ENCODE data around the gene DIAPH3. TPM values are rescaled to one million over a fixed set of nuclear protein-coding genes. Genes with fewer than 3 reads are reported as not detected.

The DIAPH3 gene
- total RNA-seq, 1 experiment from 2014 or later: 33.9 TPM

GRCh38 chr13:59666504-59666903, 497.2 kb downstream of the DIAPH3 start:
- Histone ChIP-seq H3K27me3 (replicated peaks) (no peaks in the 10 kb centered on the region), H3K4me3 (no peak overlapping the region), H3K4me1 (replicated peaks) (no peaks in the 10 kb centered on the region), H3K9me3 (replicated peaks) (no peaks in the 10 kb centered on the region), H3K27ac (no peak overlapping the region), H3K36me3 (peaks cover 8% of the 10 kb centered on the region)
- DNase-seq (ENCODE audit: low read depth in 1 of 2, low spot score in 2 of 2): no peak

DNA sequence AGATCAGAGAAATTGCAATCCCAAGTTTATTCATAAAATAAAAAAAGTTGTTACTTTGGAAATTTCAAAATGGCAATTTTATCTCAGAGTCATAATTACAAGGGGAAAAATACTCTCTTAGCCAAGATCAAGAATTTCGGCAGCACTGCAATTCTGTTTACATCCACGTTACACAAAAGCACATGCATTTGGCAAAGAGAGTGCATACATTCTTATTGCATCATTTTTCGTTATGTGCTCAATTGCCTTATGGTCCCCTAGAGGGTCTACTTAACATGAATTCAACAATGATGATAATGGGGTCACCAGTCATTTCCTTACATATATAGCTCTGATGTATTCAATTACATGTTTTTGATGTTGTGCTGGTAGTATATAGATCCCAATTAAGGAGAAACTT, 498.0 kb downstream of the DIAPH3 start:
- Histone ChIP-seq H3K4me1 (replicated peaks) (no peaks in the 10 kb centered on the region), H3K36me3 (peaks cover 8% of the 10 kb centered on the region), H3K27me3 (replicated peaks) (no peaks in the 10 kb centered on the region), H3K4me3 (no peak overlapping the region), H3K9me3 (replicated peaks) (no peaks in the 10 kb centered on the region), H3K27ac (no peak overlapping the region)
- no peak for DNase-seq (ENCODE audit: low read depth in 1 of 2, low spot score in 2 of 2)

DNA sequence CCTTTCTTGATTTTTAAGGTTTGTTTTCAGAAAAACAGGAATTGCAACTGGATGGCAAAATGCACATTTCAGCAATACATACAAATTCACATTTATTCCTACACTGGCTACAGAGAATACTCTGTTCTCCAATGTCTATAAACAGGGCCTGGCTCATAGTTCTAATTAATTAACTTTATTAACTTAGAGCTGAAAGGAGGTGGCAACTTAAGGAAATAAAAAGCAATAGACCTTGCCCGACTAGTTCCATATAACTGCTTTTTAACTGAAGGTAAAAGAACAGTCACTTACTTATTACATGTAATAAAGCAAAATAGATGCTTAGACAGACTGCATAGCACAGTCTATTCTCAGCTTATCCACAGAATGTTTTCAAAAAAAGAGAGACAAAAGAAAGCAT, 498.5 kb downstream of the DIAPH3 start:
- H3K4me3 ChIP-seq: no peak overlapping the region
- DNase-seq (ENCODE audit: low read depth in 1 of 2, low spot score in 2 of 2): no peak
- peaks cover 8% of the 10 kb centered on the region for H3K36me3 ChIP-seq
- H3K27ac ChIP-seq: no peak overlapping the region
- no peaks in the 10 kb centered on the region for H3K27me3 ChIP-seq (replicated peaks)
- H3K9me3 ChIP-seq (replicated peaks): no peaks in the 10 kb centered on the region
- H3K4me1 ChIP-seq (replicated peaks): no peaks in the 10 kb centered on the region

- no peak overlapping the region for H3K27ac ChIP-seq
- peaks cover 8% of the 10 kb centered on the region for H3K36me3 ChIP-seq
- H3K27me3 ChIP-seq (replicated peaks): no peaks in the 10 kb centered on the region
- DNase-seq (ENCODE audit: low read depth in 1 of 2, low spot score in 2 of 2): no peak
- H3K9me3 ChIP-seq (replicated peaks): no peaks in the 10 kb centered on the region
- no peaks in the 10 kb centered on the region for H3K4me1 ChIP-seq (replicated peaks)
- H3K4me3 ChIP-seq: no peak overlapping the region
Observed at GRCh38 chr13:59664586-59664985, 499.1 kb downstream of the DIAPH3 start.

- no peaks in the 10 kb centered on the region for H3K27me3 ChIP-seq (replicated peaks)
- H3K9me3 ChIP-seq (replicated peaks): no peaks in the 10 kb centered on the region
- H3K4me1 ChIP-seq (replicated peaks): no peaks in the 10 kb centered on the region
- H3K4me3 ChIP-seq: no peak overlapping the region
- DNase-seq (ENCODE audit: low read depth in 1 of 2, low spot score in 2 of 2): no peak
- peaks cover 8% of the 10 kb centered on the region for H3K36me3 ChIP-seq
- H3K27ac ChIP-seq: no peak overlapping the region
Observed at GRCh38 chr13:59663707-59664106, 500.0 kb downstream of the DIAPH3 start.

DNA sequence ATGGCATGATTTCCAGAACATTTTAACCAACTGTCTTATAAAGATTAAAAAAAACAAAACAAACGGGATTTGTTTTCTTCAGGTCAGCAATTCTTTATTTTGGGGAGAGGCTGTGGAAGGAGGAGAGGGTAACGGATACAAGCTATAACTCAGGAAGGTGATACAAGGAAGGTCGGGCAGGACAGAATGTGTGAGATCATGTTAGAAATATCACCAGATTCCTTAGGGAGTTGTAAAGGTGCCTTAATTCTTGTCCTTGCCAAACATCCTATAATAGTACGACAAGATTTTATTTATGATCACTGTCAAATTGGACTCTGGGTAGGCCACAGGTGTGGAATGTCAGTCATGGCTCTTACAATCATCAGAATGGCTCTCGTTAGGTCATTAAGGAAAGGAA, 503.1 kb downstream of the DIAPH3 start:
- no peak for DNase-seq (ENCODE audit: low read depth in 1 of 2, low spot score in 2 of 2)
- H3K4me1 ChIP-seq (replicated peaks): no peaks in the 10 kb centered on the region
- no peaks in the 10 kb centered on the region for H3K9me3 ChIP-seq (replicated peaks)
- H3K27me3 ChIP-seq (replicated peaks): no peaks in the 10 kb centered on the region
- peaks cover 5% of the 10 kb centered on the region; the same call in 1 of the 2 replicates for H3K36me3 ChIP-seq
- no peak overlapping the region for H3K27ac ChIP-seq
- H3K4me3 ChIP-seq: no peak overlapping the region

GRCh38 chr13:59659981-59660380, 503.7 kb downstream of the DIAPH3 start:
- Histone ChIP-seq H3K27ac (no peak overlapping the region), H3K9me3 (replicated peaks) (no peaks in the 10 kb centered on the region), H3K4me1 (replicated peaks) (no peaks in the 10 kb centered on the region), H3K4me3 (no peak overlapping the region), H3K36me3 (peaks cover 3% of the 10 kb centered on the region; the same call in 1 of the 2 replicates), H3K27me3 (replicated peaks) (no peaks in the 10 kb centered on the region)
- DNase-seq (ENCODE audit: low read depth in 1 of 2, low spot score in 2 of 2): no peak

GRCh38 chr13:59658738-59659330, 504.9 kb downstream of the DIAPH3 start:
- Histone ChIP-seq H3K36me3 (no peaks in the 10 kb centered on the region), H3K27me3 (replicated peaks) (no peaks in the 10 kb centered on the region), H3K4me3 (no peak overlapping the region)

DNA sequence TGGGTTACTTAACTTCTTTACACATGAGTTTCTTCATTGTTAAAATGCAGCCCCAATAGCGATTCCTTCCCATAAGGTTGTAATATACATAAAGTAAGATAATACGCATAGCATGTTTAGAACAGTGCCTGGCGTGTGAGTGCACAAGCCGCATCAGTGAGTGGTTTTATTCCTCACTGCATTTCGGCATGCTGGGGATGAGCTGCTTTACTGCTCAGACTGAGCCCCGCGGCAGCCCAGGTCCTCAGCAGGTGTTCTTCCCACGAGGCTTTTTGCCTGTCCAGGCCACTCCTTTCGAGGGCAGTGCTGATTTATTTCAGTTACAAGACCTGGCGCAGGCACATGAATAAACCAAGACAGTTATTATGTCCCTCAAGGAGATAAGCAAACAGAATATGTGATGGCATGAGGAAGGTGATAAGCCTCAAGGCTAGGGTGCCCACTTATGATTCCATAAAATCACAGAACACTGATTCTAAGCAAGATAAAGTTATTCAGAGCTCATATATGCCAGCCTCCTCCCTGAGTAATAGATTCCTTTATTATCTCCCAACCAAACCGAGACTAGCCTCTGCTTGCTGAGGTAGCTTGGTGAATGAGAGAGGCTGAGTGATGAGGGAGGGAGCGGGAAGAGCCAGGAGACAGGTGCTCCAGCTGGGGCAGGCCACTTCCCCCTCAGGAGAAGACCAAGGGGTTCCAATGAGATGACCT, 505.5 kb downstream of the DIAPH3 start:
- Histone ChIP-seq H3K27me3 (replicated peaks) (no peaks in the 10 kb centered on the region), H3K27ac (no peak overlapping the region), H3K9me3 (replicated peaks) (no peaks in the 10 kb centered on the region), H3K4me1 (replicated peaks) (no peaks in the 10 kb centered on the region), H3K4me3 (no peak overlapping the region), H3K36me3 (no peaks in the 10 kb centered on the region)
- DNase-seq (ENCODE audit: low read depth in 1 of 2, low spot score in 2 of 2): no peak

More at GRCh38 chr13:59658738-59659330, 504.9 kb downstream of the DIAPH3 start:
- no peak for DNase-seq (ENCODE audit: low read depth in 1 of 2, low spot score in 2 of 2)
- Histone ChIP-seq H3K4me1 (replicated peaks) (no peaks in the 10 kb centered on the region), H3K9me3 (replicated peaks) (no peaks in the 10 kb centered on the region), H3K27ac (no peak overlapping the region)

GRCh38 chr13:59653916-59654315, 509.8 kb downstream of the DIAPH3 start:
- H3K27me3 ChIP-seq (replicated peaks): no peaks in the 10 kb centered on the region
- DNase-seq (ENCODE audit: low read depth in 1 of 2, low spot score in 2 of 2): no peak

GRCh38 chr13:59651479-59651878, 512.2 kb downstream of the DIAPH3 start:
- no peaks in the 10 kb centered on the region for H3K4me1 ChIP-seq (replicated peaks)
- H3K27me3 ChIP-seq (replicated peaks): no peaks in the 10 kb centered on the region
- H3K4me3 ChIP-seq: no peak overlapping the region
- DNase-seq (ENCODE audit: low read depth in 1 of 2, low spot score in 2 of 2): no peak
- H3K36me3 ChIP-seq: no peaks in the 10 kb centered on the region
- H3K9me3 ChIP-seq (replicated peaks): no peaks in the 10 kb centered on the region
- H3K27ac ChIP-seq: no peak overlapping the region

More at GRCh38 chr13:59653916-59654315, 509.8 kb downstream of the DIAPH3 start:
- Histone ChIP-seq H3K9me3 (replicated peaks) (no peaks in the 10 kb centered on the region), H3K4me1 (replicated peaks) (no peaks in the 10 kb centered on the region), H3K27ac (no peak overlapping the region), H3K4me3 (no peak overlapping the region), H3K36me3 (no peaks in the 10 kb centered on the region)

- Histone ChIP-seq H3K36me3 (no peaks in the 10 kb centered on the region), H3K27me3 (replicated peaks) (no peaks in the 10 kb centered on the region)
Observed at GRCh38 chr13:59643906-59644626, 519.7 kb downstream of the DIAPH3 start.

DNA sequence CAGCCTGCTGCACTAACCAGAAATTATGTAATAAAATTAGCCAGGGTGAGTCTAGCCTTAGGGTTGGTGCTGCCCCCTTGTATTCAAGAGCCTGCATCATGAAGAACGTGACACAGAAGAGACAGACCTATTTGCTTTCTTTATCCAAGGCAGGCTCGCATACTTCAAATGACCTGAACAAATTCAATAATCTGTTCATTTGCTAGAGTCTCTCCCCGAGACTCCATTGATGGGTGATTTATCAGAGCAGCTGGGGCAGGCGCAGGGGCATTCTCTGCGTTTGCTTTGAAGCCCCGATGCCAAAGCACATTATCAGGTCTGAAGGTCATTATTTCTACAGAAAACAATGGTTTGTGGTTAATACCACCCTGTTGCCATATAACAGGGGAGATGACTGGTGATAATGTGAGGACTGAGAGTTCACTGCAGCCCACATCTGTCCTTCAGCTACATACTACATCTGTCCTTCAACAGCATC, 520.3 kb downstream of the DIAPH3 start:
- Histone ChIP-seq H3K27me3 (replicated peaks) (no peaks in the 10 kb centered on the region), H3K4me1 (replicated peaks) (no peaks in the 10 kb centered on the region; the same call in 1 of the 2 replicates), H3K36me3 (no peaks in the 10 kb centered on the region), H3K9me3 (replicated peaks) (no peaks in the 10 kb centered on the region), H3K27ac (no peak overlapping the region), H3K4me3 (no peak overlapping the region)
- no peak for DNase-seq (ENCODE audit: low read depth in 1 of 2, low spot score in 2 of 2)

More at GRCh38 chr13:59643906-59644626, 519.7 kb downstream of the DIAPH3 start:
- H3K4me3 ChIP-seq: no peak overlapping the region
- H3K9me3 ChIP-seq (replicated peaks): no peaks in the 10 kb centered on the region
- DNase-seq (ENCODE audit: low read depth in 1 of 2, low spot score in 2 of 2): no peak
- no peaks in the 10 kb centered on the region; the same call in 1 of the 2 replicates for H3K4me1 ChIP-seq (replicated peaks)
- H3K27ac ChIP-seq: no peak overlapping the region

DNA sequence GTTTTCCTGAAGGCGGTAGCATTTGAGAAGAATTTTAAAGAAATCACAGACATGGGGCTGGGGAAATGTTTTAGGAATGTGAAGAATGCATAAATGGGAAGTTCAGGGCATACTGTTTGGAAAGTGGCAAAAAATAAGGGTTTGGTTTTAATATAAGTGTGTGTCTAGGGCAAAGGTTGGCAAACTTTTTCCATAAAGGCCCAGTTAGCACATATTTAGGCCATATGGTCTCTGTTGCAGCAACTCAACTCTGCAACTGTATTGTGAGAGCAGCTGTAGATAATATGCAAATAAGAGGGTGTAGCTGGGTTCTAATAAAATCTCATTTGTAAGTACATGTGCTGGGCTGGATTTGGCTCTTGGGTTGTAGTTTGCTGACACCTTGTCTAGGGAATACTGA, 521.9 kb downstream of the DIAPH3 start:
- Histone ChIP-seq H3K27me3 (replicated peaks) (no peaks in the 10 kb centered on the region), H3K36me3 (no peaks in the 10 kb centered on the region), H3K9me3 (replicated peaks) (no peaks in the 10 kb centered on the region), H3K4me1 (replicated peaks) (no peaks in the 10 kb centered on the region; the same call in 1 of the 2 replicates), H3K4me3 (no peak overlapping the region), H3K27ac (no peak overlapping the region)
- peak in 1 of 2 experiments; percentile 3 for DNase-seq (ENCODE audit: low read depth in 1 of 2, low spot score in 2 of 2)

Measured in SJSA1 (cell line).